ENCODE measurements around the gene CCDC175.

Gene CCDC175

GRCh38 chr14:59576332-59577294 is at the start of gene CCDC175:
CCDC175 (minus strand) TSS chr14:59576812; CDS start chr14:59576775, 37 bp downstream.
- DNase-seq (ENCODE audit: low read depth in 2 of 2): peak; percentile 82 to 86

DNA sequence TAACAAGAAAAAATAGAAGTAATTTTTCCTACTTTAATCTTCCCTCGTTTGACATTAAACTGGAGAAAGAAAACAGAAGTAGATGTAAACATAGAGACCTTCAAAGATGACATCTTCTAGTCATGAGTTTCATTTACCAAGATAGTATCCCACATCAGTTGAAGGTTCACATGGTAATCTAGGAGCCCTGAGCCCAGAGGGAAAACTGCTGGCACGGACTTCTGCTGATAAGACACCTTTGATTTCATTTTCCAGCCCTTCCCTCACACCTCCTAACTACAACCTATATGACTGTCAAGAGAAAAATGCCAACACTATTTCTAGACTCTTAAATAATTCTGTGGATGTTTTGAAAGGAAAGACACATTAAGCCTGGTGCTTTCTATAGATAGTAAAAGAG is 46.0 kb upstream of the CCDC175 start:
- DNase-seq (ENCODE audit: low read depth in 2 of 2): no peak

- DNase-seq (ENCODE audit: low read depth in 2 of 2): no peak
These were observed 42.4 kb upstream of the CCDC175 start for GRCh38 chr14:59619061-59619460.

GRCh38 chr14:59601056-59601455 is 24.4 kb upstream of the CCDC175 start:
- no peak for DNase-seq (ENCODE audit: low read depth in 2 of 2)

DNA sequence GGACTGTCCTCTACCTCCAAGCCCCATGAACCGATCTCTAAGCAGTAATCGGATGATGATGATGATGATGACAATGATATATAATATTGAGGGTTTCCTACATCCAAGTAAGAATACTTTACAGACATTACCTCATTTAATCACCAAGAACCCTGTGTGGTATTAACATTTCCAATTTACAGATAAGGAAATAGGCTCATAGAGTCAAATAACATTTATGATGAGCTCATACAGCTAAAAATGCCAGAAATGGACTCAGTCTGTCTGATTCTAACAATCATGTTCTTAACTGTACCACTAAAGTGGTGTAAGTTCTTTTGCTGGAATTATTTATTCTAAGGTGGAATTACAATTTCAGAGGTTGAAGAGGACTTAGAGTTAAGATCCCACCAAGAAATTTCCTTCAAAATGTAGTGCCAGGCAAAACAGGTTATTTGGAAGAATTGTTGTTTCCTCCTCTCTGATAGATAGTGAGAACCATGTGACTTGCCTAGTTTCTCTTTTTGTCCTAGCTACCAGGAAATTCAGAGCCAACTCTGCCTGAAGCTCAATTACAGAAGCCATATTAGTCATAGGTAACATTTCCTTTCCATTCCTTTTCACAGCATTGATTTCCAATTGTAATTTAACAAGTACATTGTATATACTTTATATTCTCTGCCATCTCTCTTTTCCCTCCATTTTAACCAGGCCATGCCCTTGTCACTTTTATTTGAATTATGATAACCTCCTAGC is 23.8 kb upstream of the CCDC175 start:
- DNase-seq (ENCODE audit: low read depth in 2 of 2): no peak

DNA sequence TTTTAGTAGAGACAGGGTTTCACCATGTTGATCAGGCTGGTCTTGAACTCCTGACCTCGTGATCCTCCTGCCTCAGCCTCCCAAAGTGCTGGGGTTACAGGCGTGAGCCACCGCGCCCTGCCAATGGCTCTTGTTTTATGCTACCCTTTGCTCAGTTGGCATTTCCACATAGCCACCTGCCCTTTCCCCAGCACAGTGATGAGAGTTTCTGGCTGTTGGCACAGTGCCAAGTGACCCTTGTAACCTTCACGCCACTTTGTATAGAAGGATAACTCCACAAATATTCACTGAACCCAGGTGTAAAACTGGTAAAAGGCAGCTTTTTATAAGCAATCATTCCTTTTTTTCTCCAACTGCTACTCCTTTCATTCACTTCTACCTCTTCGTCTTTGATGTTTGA is 18.5 kb upstream of the CCDC175 start:
- no peak for DNase-seq (ENCODE audit: low read depth in 2 of 2)

GRCh38 chr14:59591641-59592370 is 15.2 kb upstream of the CCDC175 start:
- no peak for DNase-seq (ENCODE audit: low read depth in 2 of 2)

DNA sequence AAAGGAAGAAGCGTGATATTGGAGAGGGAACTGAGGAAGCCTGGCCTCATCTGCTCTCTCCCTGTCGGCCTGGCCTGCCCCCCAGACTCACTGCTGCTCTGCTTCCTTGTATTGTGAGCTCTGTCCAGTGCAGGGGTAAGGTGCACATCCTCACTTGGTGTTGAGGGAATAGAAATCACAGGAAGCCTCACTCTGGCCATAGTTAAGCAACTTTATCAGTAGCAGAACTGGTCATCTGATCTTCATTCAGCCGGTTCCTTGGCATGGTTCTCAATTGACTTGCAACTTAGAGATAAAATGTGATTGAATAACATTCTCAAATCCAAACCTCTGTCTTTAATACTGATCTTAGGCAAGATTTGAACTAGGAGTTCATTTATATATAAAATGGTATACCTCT is 11.5 kb upstream of the CCDC175 start:
- no peak for DNase-seq (ENCODE audit: low read depth in 2 of 2)

DNA sequence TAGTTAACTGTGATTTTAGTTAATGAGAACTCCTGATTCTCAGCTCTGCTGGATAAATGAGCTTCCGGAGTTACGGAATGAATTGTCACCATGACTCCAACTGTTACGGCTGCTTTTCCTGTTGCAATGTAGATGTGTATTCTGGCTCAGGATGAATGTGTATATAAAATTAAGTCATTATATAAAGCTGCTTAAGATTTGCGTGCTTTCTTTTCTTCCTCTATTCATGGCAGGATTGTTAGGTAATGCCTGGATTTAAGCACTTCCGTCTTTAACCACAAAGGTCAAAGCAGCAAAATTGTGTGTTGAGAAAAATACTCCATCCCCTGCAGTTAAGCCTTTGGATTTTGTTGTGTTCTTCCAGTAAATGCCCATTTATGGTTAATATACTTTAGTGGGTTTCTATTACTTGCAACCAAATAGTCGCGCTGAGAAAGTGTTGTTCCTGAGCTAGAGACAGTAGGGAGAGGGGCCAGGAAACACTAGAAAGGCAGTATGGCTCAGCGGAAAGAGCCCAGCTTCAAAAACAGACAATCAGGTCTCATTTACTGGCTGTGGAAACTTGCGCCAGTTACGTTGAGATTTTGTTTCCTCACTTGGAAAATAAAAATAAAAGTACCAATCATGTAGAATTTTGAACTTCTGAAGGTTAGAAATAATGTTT is 9.4 kb upstream of the CCDC175 start:
- no peak for DNase-seq (ENCODE audit: low read depth in 2 of 2)

- no peak for DNase-seq (ENCODE audit: low read depth in 2 of 2)
These were observed 7.1 kb upstream of the CCDC175 start for GRCh38 chr14:59583755-59584154.

GRCh38 chr14:59582845-59583509 is 6.4 kb upstream of the CCDC175 start:
- DNase-seq (ENCODE audit: low read depth in 2 of 2): no peak

- no peak for DNase-seq (ENCODE audit: low read depth in 2 of 2)
These were observed 5.5 kb upstream of the CCDC175 start for GRCh38 chr14:59582161-59582560.

- no peak for DNase-seq (ENCODE audit: low read depth in 2 of 2)
These were observed 4.3 kb upstream of the CCDC175 start for GRCh38 chr14:59580911-59581310.

DNA sequence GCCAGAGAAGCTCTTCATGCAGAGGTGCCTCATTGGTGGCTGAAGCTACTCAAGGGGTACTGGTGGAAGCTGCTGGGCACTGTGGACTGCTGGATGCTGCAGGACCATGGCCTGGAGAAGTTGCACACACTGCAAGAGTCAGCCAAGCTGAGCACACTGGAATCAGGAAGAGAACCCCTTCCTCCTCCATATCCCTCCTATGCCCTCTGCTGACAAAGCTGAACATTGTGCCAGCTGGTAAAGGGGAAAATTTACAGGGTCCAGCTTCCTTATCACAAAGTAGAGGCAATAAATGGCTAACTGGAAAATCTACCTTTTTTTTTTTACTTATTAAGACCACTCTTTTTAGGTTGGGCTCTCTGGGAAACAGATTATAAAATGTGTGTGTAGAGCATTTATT is 6.5 kb downstream of the CCDC175 start:
- DNase-seq (ENCODE audit: low read depth in 2 of 2): no peak

- DNase-seq (ENCODE audit: low read depth in 2 of 2): no peak
These were observed 9.9 kb downstream of the CCDC175 start for GRCh38 chr14:59566725-59567124.

DNA sequence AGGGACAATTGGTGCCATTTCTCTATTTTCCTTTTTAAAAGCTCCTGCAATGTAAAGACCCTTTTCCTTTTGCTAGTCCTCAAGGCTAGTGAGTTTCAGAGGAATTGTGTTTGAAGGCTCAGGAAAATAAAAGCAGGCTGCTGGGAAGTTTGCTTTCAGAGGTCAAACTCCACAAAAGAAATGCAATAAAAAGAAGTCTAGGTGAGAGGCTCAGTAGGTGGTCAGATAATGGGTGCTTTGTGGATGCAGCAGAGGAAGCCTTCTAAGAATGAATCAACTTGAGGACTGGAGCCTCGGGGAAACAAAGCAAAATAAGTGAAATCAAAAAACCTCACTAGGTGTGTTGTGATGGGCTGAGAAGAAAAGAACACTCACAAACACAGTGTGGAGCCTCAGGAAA is 10.3 kb downstream of the CCDC175 start:
- DNase-seq (ENCODE audit: low read depth in 2 of 2): no peak

DNA sequence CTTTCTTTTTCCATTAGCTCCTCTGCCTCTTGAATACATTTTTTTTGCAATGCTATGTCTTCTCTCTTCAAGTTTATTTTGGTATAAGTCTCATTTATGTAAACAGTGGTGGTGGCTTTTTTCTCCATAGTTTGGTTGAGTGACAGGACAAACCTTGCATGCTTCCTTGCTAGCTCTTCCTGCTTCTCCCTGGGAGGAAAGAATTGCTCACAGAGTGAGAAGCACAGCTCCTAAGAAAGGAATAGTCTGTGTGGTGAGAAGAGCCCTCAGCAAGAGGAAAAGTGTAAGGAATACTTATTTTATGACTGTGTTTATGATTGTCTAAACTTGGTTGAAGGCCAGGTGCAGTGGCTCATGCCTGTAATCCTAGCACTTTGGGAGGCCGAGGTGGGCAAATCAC is 11.5 kb downstream of the CCDC175 start:
- DNase-seq (ENCODE audit: low read depth in 2 of 2): no peak

DNA sequence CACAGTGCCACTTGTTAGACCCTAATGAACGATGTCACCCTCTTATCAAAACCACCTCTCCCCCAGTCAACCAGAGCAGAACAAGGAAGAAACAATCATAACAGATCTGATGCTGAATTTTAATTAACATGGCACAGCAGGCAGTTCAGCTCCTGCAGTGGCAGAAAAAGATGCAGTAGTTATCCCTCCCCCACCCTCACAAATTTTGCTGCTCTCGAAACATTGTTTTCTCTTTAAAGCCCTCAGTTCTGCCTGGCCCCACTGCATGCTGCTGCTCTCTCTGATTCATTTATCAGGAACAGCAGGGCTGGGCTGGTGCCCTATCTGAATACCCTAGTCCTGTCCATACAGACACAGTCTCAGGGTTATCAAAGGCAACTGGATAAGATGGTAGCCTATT is 12.2 kb downstream of the CCDC175 start:
- DNase-seq (ENCODE audit: low read depth in 2 of 2): no peak

GRCh38 chr14:59547310-59547709 is 29.3 kb downstream of the CCDC175 start:
- no peak for DNase-seq (ENCODE audit: low read depth in 2 of 2)

- DNase-seq (ENCODE audit: low read depth in 2 of 2): no peak
These were observed 32.7 kb downstream of the CCDC175 start for GRCh38 chr14:59543873-59544272.

DNA sequence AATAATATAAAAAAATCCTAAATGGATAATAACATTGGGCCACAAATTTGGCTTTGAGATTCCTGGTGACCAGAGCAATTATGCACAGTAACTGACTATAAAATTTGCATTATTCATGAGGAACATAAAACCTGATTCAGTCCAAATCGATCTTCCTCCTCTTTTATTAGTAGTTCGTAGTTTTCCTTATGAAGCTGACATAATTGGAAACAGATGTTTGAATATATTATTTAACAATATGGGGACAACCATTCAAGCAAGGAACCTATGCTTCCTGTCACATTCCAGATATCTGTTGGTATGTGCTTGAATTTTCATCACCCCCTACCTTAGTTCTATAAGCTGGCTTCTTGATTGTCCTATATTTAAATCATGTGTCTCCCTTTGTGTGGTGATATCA is 34.9 kb downstream of the CCDC175 start:
- no peak for DNase-seq (ENCODE audit: low read depth in 2 of 2)
